HG03039 (cell line): ENCODE results near the gene OR11H6.
"Not testable (repeated sequence)": the region's sequence is repeated elsewhere in the genome, so short reads cannot be mapped to it uniquely, and the experiment has no call there.

Experiments
- ATAC-seq: cut with Tn5 transposase; IDR thresholded peaks from one replicate; pipeline ENCODE4 v1.9.1; 2021; ENCODE audit warnings: mild to moderate bottlenecking, moderate library complexity; ENCODE audit not compliant: unreplicated experiment

Gene OR11H6, protein sequence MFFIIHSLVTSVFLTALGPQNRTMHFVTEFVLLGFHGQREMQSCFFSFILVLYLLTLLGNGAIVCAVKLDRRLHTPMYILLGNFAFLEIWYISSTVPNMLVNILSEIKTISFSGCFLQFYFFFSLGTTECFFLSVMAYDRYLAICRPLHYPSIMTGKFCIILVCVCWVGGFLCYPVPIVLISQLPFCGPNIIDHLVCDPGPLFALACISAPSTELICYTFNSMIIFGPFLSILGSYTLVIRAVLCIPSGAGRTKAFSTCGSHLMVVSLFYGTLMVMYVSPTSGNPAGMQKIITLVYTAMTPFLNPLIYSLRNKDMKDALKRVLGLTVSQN

DNA sequence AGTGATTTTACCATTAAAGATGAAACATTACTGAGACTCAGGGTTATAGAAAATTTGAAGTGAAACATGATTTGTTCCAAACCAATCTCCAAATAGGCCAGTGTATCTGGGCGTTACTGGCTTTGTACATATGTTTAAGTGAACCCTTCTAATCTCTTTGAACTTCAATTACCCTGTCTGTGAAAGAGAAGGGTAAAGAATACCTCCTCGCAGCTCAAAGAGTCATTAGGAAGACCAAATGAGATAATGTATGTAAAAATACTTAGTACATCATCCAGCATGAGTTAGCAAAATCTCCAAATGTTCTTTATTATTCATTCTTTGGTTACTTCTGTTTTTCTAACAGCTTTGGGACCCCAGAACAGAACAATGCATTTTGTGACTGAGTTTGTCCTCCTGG lies at the start of gene OR11H6:
OR11H6 (plus strand) TSS at position 301 of the 400 bp plus-strand sequence; CDS start at position 301, 0 bp downstream.
- ATAC-seq, result no peak

DNA sequence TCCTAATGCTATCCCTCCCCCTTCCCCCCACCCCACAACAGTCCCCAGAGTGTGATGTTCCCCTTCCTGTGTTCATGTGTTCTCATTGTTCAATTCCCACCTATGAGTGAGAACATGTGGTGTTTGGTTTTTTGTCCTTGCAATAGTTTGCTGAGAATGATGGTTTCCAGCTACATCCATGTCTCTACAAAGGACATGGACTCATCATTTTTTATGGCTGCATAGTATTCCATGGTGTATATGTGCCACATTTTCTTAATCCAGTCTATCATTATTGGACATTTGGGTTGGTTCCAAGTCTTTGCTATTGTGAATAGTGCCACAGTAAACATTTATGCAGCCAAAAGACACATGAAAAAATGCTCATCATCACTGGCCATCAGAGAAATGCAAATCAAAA lies 49.3 kb upstream of the OR11H6 start:
- ATAC-seq, result not testable (repeated sequence)

DNA sequence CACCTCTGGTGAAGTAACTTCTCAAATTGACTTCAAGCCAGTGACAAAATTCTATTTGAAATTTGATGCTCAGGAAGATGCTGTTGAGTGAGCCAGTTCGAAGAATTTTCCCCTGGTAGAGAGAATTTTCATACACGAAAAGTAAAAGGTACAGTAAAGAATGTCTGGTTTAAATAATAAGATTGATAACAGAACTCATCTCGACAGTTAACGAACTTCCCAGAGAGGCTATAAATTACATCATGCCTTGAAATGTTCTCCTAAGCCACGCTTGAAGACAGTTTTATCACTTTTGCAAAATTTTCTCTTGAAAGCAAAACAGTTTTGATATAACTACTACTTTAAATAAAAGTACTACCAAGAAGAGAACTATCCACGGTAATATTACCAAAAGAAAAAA lies 47.2 kb upstream of the OR11H6 start:
- no peak for ATAC-seq

DNA sequence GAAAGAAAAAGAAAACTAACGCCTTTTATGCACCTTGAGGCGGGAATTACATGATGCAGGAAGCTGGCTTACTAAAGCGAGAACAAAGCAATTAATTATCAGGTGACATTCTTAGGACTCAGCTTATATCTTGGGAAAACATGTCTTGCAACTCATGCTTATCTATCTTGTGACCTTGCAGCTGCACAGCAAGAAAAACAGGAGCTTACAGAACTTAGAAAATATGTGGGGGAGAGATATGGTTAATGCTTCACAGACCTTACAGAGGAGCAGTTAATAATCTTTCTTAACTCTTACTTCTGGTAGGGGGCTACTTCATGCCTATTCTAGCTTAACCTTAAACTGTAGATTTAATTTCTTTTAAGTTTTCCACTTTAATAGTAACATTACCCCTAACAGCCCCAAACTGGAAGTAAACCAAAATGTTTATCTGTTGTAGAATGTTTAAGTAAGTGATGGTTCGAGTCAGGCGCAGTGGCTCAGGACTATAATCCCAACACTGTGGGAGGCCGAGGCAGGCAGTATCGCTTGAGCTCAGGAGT lies 46.0 kb upstream of the OR11H6 start:
- no peak for ATAC-seq

DNA sequence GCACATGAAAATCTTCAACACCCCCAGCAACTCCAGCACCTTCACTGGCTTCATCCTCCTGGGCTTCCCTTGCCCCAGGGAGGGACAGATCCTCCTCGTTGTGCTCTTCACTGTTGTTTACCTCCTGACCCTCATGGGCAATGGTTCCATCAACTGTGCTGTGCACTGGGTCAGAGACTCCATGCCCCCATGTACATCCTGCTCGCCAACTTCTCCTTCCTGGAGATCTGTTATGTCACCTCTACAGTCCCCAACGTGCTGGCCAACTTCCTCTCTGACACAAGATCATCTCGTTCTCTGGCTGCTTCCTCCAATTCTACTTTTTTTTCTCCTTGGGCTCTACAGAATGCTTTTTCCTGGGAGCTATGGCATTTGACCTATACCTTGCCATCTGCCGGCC lies 44.3 kb upstream of the OR11H6 start:
- no peak for ATAC-seq

DNA sequence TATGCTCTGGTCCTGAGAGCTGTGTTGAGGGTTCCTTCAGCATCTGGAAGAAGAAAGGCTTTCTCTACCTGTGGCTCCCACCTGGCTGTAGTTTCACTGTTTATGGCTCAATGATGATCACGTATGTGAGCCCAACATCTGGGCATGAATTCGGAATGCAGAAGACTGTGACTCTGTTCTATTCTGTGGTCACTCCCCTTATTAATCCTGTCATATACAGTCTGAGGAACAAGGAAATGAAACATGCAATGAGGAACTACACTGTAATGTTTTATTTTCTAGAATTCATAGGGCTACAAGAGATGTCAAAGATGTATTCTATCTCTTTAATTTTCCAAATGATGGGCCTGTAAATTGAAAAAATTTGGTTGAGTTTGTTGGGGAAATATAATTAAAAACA lies 43.6 kb upstream of the OR11H6 start:
- no peak for ATAC-seq

DNA sequence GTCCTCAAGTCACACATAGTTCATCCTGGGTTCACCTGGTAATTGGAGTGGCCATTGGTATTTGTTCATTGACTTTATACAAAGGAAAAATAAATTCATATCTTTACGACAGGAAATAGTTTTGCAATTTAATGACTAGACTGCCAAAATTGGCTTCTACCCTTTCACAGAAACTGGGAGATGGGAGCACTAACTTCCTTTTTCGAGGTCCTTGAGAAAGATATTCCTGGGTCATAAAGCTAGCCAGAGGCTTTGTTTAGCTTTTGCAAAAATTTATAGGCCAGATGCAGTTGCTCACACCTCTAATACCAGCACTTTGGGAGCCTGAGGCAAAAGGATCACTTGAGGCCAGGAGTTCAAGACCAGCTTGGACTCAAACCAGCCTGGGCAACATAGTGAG lies 43.0 kb upstream of the OR11H6 start:
- ATAC-seq, result no peak

DNA sequence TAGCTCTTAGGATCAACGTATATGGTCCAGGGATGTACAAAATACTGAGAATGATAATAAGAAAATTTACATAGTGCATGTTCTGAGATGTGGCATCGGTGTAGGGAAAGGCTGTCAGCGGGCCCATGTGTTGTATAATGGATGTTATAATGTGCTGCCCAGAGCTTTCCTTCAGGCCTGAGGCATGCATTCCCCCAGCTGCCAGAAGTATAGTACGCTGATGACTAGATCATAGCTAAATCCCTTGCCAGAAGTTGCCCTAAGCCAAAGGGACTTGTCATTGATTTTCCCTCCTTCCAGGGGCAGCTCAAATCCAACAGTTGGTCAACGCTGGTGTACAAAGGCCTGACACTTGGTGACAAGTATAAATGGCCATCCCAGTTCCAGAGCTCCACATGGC lies 39.3 kb upstream of the OR11H6 start:
- no peak for ATAC-seq

DNA sequence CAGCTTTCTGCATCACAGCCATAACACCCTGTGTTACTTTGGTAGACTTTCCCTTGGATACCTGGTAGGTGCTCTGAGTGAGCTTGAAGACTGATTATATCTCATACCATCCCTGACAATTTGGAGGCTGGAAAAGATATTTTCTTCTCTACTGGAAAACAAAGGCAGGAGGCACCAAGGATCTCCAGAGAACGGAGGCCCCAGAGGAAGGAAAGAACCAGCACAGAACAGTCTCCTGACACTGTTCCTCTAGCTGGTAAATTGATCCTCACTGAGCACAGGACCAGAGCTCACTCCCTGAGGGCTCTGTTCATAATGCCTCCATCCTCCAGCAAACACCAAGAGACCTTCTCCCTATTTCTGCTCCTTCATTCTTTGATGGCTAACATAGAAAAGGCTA lies 32.9 kb upstream of the OR11H6 start, which contains the start of gene OR11G2:
OR11G2 (plus strand) TSS at position 301 of the 400 bp plus-strand sequence. CDS start 6,542 bp downstream, outside the sequence.
- no peak for ATAC-seq

DNA sequence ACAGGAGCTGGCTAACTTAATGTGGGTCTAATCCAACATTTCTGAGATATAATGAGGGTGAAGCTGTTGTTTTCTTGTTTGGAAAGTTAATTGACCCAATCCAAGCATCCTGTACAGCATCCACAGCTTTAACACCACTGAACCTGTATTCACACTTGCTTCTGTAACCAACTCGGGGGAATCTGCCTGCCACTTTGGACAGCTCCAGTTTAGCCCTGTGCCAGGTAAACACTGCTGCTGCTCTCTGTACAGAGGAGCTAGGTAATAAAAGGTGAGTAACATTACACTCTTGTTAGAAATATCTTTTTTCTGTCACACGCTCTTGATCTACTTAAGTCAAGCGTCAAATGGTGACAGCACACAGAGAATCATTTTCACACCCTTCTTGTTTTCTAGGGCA lies 32.1 kb upstream of the OR11H6 start:
- ATAC-seq, result no peak

DNA sequence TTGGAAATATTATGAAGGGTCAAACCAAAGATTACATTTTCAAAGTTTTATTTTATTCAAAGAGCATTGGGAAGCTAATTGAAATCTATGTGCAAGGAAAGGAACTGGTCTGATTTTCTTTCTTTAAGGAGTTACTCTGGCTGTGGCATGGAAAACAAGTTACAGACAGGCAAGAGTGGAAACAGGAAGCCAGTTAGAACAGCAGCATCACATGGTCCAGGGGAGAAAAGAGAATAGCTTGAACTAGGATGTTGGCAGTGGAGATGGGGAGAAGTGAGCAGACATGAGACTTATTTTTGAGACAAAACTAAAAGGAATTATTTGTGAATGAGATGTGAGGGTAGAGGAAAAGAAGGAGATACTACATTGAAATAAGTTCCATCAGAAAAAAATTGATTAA lies 29.4 kb upstream of the OR11H6 start:
- ATAC-seq, result no peak

DNA sequence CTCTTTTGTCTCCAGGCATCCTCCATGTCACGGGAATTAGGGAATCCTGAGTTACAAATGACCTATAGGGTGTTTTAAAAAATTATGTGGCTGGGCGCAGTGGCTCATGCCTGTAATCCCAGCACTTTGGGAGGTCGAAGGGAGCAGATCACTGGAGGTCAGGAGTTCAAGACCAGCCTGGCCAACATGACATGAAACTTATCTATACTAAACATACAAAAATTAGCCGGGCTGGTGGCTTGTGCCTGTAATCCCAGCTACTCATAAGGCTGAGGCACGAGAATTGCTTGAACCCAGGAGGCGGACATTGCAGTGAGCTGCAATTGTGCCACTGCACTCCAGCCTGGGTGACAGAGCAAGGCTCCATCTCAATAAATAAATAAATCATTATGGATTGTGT lies 28.3 kb upstream of the OR11H6 start:
- not testable (repeated sequence) for ATAC-seq

DNA sequence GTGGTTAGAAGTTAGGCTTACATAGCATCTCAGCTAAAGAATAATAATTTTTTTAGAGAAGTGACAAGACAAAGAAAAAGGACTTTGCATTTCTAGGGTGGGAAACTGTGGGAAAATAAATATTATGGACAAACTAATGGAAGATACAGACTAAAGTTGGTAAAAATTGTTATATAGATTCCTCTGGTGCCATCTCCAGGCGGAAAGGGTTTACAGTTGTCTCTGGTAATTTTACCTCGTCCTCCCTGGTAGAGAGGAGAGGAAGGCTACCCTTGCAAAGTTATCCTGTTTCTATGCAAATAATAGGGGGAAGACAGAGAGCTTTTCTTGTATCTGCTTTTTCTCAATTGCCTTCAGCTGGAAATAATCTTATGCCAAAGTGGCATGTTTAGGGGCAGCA lies 27.6 kb upstream of the OR11H6 start:
- ATAC-seq, result no peak

DNA sequence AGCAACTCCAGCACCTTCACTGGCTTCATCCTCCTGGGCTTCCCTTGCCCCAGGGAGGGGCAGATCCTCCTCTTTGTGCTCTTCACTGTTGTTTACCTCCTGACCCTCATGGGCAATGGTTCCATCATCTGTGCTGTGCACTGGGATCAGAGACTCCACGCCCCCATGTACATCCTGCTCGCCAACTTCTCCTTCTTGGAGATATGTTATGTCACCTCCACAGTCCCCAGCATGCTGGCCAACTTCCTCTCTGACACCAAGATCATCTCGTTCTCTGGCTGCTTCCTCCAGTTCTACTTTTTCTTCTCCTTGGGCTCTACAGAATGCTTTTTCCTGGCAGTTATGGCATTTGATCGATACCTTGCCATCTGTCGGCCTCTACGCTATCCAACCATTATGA lies 26.1 kb upstream of the OR11H6 start:
- no peak for ATAC-seq

DNA sequence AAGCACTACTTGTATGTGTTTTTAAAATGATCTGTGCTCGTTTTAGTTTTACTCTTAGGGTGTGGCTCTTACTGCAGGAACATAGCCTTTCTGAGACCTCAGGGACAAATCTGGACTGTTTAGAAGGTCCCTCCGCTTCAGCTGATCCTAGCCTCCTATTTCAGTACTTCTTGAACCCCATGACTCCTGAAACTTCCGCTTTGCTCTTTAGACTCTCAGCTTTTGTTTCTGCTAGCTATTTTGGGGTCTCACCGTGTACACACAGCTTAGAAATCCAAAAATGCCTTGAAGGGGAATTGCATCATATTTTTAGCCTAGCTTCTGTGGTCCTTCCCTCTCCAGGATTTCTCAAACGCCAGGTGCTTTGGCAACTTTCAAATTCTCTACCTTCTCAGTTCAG lies 24.5 kb upstream of the OR11H6 start:
- no peak for ATAC-seq

DNA sequence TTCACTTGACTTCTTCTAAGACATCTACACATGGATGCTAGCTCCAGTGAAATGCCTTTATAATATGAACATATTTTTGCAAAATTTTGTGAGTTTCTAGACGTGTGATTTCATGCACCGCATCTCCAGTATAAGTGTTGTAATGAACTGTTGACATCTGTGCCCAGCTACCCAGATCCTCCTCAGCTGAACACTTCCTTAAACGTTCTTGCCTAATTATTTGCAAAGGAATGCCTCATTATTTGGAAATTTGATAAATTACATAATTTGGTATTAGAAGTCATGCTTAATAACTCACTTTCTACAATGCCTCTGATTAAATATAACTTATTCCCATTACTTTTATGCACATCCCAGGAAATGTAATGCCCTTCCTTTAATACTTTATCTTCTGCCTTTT lies 18.8 kb upstream of the OR11H6 start:
- no peak for ATAC-seq

DNA sequence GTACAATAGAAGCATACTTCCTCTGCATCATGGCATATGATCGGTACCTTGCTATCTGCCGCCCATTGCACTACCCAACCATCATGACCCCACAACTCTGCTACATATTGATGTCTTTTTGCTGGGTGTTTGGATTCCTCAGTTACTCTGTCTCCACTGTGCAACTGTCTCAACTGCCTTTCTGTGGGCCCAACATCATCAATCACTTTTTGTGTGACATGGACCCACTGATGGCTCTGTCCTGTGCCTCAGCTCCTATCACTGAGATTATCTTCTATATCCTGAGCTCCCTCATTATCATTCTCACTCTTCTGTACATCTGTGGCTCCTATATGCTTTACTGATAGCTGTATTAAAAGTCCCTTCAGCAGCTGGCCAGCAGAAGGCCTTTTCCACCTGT lies 13.9 kb upstream of the OR11H6 start:
- no peak for ATAC-seq

DNA sequence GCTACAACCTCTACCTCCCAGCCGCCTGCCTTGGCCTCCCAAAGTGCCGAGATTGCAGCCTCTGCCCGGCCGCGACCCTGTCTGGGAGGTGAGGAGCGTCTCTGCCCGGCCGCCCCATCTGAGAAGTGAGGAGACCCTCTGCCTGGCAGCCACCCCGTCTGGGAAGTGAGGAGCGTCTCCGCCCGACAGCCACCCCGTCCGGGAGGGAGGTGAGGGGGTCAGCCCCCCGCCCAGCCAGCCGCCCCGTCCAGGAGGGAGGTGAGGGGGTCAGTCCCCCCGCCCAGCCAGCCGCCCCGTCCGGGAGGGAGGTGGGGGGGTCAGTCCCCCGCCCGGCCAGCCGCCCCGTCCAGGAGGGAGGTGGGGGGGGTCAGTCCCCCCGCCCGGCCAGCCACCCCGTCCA lies 11.1 kb upstream of the OR11H6 start:
- not testable (repeated sequence) for ATAC-seq

DNA sequence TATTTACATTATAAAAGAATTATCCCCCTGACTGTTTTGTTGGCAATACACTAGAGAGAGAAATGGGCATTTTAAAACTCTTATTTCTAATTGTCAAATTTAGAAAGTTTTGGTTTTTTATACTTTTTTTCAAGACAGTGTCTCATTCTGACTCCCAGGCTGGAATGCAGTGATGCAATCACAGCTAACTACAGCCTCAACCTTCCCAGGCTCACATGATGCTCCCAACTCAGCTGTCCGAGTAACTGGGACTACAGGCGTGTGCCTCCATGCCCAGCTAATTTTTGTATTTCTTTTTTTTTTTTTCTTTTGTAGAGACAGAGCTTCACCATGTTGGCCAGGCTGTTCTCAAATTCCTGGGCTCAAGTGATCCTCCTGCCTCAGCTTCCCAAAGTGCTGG lies 8.3 kb upstream of the OR11H6 start:
- no peak for ATAC-seq

DNA sequence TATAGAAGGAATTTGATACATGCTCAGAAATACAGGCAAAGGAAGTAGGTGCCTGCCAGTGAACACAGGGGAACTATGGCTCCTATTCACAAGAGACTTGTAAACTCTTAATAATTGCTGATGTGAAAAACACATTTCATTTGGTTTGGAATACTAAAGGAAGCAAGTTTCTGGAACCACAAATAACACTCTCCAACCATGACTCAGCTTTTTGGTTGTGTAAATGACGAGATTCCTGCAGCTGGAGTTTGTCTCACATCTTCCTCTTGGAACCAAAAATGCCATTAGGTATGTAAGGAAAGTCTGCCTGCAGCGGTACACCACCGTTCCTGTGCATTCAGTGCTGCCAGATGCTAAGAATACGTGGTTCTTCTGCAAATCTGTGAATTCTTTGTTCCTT lies 4.5 kb upstream of the OR11H6 start:
- ATAC-seq, result no peak

DNA sequence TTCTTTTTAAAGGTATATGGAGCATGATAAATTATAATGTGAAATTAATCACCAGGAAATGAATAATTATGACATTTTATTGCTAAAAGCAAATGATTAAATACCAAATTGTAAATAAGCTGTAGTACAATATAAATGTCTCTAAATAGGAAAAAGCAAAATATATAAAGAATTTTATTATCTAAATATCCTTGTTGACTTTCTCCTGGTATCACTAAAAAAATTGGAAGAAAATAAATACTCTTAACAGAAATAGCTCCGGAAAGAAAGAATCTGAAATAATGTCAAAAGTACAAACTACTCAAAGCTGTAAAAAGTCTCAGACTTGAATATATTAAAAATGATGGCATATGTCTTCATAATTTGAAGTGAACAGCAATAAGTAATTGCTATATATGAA lies 5.2 kb downstream of the OR11H6 start, which contains the start of gene OR11H7:
OR11H7 (plus strand) TSS at position 301 of the 400 bp plus-strand sequence.
- no peak for ATAC-seq

DNA sequence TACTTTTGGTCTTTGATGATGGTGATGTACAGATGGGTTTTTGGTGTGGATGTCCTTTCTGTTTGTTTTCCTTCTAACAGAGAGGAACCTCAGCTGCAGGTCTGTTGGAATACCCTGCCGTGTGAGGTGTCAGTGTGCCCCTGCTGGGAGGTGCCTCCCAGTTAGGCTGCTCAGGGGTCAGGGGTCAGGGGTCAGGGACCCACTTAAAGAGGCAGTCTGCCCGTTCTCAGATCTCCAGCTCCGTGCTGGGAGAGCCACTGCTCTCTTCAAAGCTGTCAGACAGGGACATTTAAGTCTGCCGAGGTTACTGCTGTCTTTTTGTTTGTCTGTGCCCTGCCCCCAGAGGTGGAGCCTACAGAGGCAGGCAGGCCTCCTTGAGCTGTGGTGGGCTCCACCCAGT lies 11.9 kb downstream of the OR11H6 start:
- ATAC-seq, result not testable (repeated sequence)
